Measurements from ENCODE around the gene AVPR1A.

AVPR1A gene

GRCh38 chr12:63133981-63134380 lies 17.0 kb downstream of the AVPR1A start:
- H3F3A ChIP-seq (ENCODE audit: insufficient read depth): no peaks in the 10 kb centered on the region
- H3K79me2 ChIP-seq (ENCODE audit: insufficient read depth, low read length): no peaks in the 10 kb centered on the region
- no peaks in the 10 kb centered on the region for H3K36me3 ChIP-seq (ENCODE audit: low read length)
- no peak overlapping the region for H3K9ac ChIP-seq (ENCODE audit: low read length)
- no peak overlapping the region for H3K4me3 ChIP-seq (ENCODE audit: insufficient read depth, low read length, poor library complexity, severe bottlenecking)
- H2AFZ ChIP-seq (ENCODE audit: low read depth, low read length, severe bottlenecking): no peak overlapping the region
- no peaks in the 10 kb centered on the region for H4K20me1 ChIP-seq (ENCODE audit: low read depth, low read length)
- no peak overlapping the region for H3K27ac ChIP-seq (ENCODE audit: low read depth, low read length)
- no peaks in the 10 kb centered on the region for H3K27me3 ChIP-seq (ENCODE audit: low read length)
- TF ChIP-seq, protein P1, sequence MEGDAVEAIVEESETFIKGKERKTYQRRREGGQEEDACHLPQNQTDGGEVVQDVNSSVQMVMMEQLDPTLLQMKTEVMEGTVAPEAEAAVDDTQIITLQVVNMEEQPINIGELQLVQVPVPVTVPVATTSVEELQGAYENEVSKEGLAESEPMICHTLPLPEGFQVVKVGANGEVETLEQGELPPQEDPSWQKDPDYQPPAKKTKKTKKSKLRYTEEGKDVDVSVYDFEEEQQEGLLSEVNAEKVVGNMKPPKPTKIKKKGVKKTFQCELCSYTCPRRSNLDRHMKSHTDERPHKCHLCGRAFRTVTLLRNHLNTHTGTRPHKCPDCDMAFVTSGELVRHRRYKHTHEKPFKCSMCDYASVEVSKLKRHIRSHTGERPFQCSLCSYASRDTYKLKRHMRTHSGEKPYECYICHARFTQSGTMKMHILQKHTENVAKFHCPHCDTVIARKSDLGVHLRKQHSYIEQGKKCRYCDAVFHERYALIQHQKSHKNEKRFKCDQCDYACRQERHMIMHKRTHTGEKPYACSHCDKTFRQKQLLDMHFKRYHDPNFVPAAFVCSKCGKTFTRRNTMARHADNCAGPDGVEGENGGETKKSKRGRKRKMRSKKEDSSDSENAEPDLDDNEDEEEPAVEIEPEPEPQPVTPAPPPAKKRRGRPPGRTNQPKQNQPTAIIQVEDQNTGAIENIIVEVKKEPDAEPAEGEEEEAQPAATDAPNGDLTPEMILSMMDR (IDR thresholded peaks at IDR 0.05; ENCODE audit: insufficient read depth, low read length, poor library complexity, severe bottlenecking): no peak
- no peak for TF ChIP-seq EZH2phosphoT487 (conservative IDR thresholded peaks at IDR 0.05; ENCODE audit: low read length)
- H3K9me3 ChIP-seq (ENCODE audit: insufficient read depth, low read length): no peaks in the 10 kb centered on the region
- H3K4me2 ChIP-seq (ENCODE audit: low read depth, low read length, poor library complexity, severe bottlenecking): no peak overlapping the region
- no peaks in the 10 kb centered on the region for H3K9me2 ChIP-seq (replicated peaks; ENCODE audit: insufficient read depth, low read length)

- H3K9me2 ChIP-seq (replicated peaks; ENCODE audit: insufficient read depth, low read length): no peaks in the 10 kb centered on the region
- no peaks in the 10 kb centered on the region for H3K36me3 ChIP-seq (ENCODE audit: low read length)
- no peak overlapping the region for H3K9ac ChIP-seq (ENCODE audit: low read length)
- H3K9me3 ChIP-seq (ENCODE audit: insufficient read depth, low read length): no peaks in the 10 kb centered on the region
- no peak overlapping the region for H3K27ac ChIP-seq (ENCODE audit: low read depth, low read length)
- no peak overlapping the region for H3K4me3 ChIP-seq (ENCODE audit: insufficient read depth, low read length, poor library complexity, severe bottlenecking)
- H2AFZ ChIP-seq (ENCODE audit: low read depth, low read length, severe bottlenecking): no peak overlapping the region
- H3K4me2 ChIP-seq (ENCODE audit: low read depth, low read length, poor library complexity, severe bottlenecking): no peak overlapping the region
- TF ChIP-seq EZH2phosphoT487 (conservative IDR thresholded peaks at IDR 0.05; ENCODE audit: low read length): no peak
- TF ChIP-seq, protein P1 (IDR thresholded peaks at IDR 0.05; ENCODE audit: insufficient read depth, low read length, poor library complexity, severe bottlenecking): no peak
- no peaks in the 10 kb centered on the region for H3F3A ChIP-seq (ENCODE audit: insufficient read depth)
- no peaks in the 10 kb centered on the region for H4K20me1 ChIP-seq (ENCODE audit: low read depth, low read length)
- H3K27me3 ChIP-seq (ENCODE audit: low read length): no peaks in the 10 kb centered on the region
- no peaks in the 10 kb centered on the region for H3K79me2 ChIP-seq (ENCODE audit: insufficient read depth, low read length)
Measured at GRCh38 chr12:63132201-63132600, 18.8 kb downstream of the AVPR1A start.

DNA sequence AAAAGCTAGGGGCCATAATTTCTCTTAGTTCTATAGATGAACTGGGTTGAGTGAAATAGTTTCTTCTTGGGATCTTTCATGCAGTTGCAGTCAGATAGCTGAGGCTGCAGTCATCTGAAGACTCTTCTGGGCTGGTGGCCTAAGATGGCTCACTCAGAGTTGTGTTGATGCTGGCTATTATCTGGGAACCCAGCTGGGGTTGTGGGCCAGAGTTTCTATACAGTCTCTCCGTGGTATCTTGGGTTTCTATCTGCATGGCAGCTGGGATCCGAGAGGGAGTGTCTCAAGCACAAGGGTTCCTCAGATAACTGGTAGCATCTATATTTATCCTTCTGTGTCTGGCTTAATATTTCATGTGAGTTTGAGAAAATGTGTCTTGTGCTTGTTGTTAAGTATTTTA lies 21.1 kb downstream of the AVPR1A start:
- H3K79me2 ChIP-seq (ENCODE audit: insufficient read depth, low read length): no peaks in the 10 kb centered on the region
- TF ChIP-seq EZH2phosphoT487 (conservative IDR thresholded peaks at IDR 0.05; ENCODE audit: low read length): no peak
- TF ChIP-seq, protein P1 (IDR thresholded peaks at IDR 0.05; ENCODE audit: insufficient read depth, low read length, poor library complexity, severe bottlenecking): no peak

More for the DNA sequence above, 21.1 kb downstream of the AVPR1A start:
- no peaks in the 10 kb centered on the region for H3K9me2 ChIP-seq (replicated peaks; ENCODE audit: insufficient read depth, low read length)
- no peaks in the 10 kb centered on the region for H3K36me3 ChIP-seq (ENCODE audit: low read length)
- H3K27me3 ChIP-seq (ENCODE audit: low read length): no peaks in the 10 kb centered on the region
- no peaks in the 10 kb centered on the region for H4K20me1 ChIP-seq (ENCODE audit: low read depth, low read length)
- no peaks in the 10 kb centered on the region for H3F3A ChIP-seq (ENCODE audit: insufficient read depth)
- no peak overlapping the region for H3K4me3 ChIP-seq (ENCODE audit: insufficient read depth, low read length, poor library complexity, severe bottlenecking)
- no peak overlapping the region for H3K4me2 ChIP-seq (ENCODE audit: low read depth, low read length, poor library complexity, severe bottlenecking)
- no peak overlapping the region for H2AFZ ChIP-seq (ENCODE audit: low read depth, low read length, severe bottlenecking)
- H3K9me3 ChIP-seq (ENCODE audit: insufficient read depth, low read length): no peaks in the 10 kb centered on the region
- no peak overlapping the region for H3K9ac ChIP-seq (ENCODE audit: low read length)
- H3K27ac ChIP-seq (ENCODE audit: low read depth, low read length): no peak overlapping the region
